ENCODE results near the gene KCNIP1.

The KCNIP1 gene

DNA sequence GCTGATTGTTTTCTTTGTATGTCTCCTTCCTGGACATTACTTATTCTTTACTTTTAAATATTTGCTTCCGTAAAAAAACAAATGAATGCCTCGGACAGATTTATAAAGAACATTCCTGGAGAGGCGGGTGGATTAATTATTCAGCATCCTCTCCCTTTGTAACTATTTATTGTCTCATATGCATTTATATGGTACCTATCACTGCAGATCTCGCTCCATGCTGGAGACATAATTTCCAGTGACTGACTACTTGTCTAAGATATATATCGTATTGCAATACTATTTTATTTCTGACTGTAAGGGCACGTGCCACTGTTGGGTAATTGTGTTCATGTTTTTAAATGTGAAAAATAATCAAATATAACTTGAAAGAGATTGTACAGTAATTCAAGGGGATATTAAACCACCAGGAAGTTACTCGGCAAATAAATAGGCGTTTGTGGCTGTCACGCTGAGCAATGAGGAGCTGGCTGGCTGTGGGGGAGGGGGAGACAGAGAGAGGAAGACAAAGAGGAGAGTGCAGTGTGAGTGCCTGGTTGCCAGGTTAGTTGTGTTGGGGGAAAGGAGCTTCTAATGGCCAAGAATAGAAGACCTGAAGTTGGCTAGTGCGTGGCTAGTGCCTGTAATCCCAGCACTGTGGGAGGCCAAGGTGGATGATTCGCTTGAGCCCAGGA, 147.9 kb downstream of the KCNIP1 start:
- DNase-seq, result no peak

DNA sequence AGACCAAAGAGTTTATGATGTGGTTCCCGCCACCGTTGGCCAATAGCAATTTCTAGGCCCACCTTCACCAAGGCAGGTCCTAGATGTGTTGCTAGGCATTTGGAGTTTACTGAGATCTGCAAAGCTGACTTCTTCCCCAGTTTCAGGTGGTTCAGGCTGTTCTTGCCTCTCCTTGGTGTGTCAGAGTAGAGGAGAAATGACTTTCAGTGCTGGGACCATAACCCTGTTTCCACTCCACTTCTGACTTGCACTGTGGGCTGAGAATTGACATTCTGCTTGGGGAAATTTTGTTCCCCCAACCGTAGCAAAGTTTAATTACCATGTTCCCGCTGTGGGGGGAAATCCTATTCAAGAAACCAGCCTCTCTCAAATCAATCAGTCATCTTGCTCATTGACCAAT, 151.7 kb downstream of the KCNIP1 start:
- no peak for DNase-seq

DNA sequence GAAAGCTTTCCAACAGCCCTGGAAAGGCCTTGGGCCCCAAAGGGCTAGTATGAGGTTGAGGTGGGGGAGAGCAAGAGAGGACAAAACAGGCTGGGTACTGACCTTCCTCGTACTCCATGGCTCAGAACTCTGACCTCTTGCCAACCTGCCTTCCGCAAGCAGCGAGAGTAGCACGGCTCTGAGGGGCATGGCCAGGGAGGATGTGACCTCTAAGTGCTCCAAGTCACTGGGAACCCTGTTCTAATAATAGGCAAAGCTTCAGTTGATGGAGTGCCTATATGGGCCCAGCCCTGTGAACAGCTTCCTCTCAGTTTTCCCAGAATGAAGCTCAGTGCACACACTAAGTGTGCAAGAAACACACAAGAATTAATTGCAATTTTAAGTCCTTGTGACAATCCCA, 152.1 kb downstream of the KCNIP1 start:
- DNase-seq, result no peak

DNA sequence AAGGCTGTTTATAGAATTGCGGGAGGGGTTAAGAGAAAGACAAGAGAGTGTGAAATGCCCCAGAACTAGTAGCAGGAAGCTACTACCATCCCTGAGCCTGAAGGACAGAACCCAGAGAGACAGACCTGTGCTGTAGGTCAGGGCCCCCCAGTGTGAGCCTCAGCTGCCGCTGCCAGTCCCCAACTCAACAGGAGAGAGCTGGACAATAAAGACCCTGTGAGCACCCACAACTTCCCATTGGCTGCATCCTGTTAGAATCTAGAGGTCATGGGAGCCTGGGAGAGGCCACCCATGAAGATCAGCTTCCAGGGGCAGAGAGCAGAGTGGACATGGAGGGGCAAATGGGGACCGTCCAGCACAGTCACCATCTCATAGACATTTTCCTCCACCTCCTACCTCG, 152.5 kb downstream of the KCNIP1 start:
- no peak for DNase-seq

DNA sequence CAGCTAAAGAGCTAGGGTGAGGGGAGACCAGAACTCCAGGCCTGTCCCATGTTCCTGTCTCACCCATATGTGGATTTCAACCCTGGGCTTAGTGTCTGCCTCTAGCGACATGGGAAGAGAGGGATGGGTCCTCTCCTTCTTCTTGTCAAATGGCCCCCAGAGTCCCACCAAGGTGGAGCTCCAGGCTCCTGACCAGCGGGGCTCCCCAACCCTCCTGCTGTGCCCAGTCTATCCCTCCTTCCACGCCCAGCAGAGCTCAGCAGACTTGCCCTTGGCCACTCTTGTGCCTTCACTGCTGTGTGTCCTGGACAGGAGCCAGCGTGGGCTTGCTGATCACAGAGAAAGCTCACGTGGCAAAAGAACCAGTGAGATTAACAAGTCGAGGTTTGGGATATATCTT, 156.7 kb downstream of the KCNIP1 start:
- no peak for DNase-seq

DNA sequence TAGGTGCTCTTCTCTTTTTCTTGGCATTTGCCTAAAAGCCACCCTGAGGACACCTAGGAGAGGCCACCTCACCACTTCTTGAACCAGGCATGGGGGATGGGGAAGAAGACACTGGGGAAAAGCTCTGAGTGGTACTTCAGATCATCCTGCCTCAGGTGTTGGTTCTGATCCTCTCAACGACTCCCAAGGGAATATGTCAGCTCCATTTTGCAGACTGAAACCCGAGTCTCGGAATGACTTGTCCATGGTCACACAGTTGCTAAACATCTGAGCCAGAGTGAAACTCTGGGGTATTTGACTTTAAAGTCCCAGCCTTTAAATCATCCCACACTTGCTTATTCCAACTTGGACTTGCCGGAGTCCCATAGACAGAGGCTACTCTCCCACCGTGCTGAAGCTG, 159.1 kb downstream of the KCNIP1 start:
- DNase-seq, result no peak

DNA sequence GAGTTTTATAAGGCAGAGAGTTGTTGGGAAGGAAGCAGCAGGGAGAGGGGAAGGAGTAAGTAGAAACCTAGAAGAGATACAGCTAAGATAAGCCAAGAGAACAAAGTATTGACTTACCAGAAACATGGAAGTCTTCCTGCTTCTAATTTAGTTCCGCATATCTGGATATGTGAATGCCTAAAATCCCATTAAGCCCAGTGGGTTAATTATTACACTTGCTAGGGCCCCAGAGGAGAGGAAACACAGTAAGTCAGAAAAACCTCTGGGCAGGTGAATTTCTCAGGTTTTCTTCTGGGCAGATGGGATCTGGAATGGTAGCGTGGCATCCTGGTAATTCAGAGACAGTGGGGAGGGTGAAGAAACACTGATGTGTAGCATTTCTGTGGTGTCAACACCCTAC, 175.0 kb downstream of the KCNIP1 start:
- no peak for DNase-seq

DNA sequence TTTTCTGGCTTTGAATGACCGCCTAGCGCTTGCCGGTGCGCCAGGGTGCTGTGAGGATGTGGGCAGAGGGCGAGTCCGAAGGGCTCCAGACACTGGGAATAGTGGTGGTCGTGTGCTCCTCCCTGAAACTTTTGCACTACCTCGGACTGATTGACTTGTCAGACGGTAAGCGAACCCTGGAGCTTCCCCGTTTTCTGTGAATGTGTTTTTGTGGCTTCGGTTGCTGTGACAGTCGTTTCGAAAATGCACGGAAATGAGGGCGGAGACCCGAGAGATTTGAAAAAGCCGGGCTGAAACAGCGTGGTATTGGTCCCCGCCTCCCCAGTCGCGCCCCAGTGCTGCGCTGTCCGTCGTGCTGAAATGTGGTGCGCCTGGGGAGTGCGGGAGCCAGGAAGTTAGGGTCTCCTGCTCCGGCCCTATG, 177.2 kb downstream of the KCNIP1 start:
- DNase-seq, result no peak

DNA sequence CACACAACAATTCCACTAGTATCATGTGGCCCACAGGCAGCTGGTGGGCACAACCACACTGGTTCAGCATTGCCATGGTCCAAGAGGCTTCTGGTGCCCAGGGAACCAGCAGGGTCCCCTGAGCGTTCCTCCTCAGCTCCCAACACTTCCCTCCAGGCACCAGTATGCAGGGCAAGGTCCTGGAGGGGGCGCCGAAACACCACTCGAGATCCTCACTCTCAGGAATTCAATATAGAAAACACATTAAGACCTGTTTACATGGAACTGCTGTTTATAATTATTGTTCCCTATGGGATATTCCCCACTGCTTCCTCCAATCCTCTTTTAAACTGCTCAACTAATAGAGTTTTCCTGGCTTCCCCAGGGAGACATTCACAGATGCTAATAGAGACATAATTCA, 187.8 kb downstream of the KCNIP1 start:
- DNase-seq, result no peak

DNA sequence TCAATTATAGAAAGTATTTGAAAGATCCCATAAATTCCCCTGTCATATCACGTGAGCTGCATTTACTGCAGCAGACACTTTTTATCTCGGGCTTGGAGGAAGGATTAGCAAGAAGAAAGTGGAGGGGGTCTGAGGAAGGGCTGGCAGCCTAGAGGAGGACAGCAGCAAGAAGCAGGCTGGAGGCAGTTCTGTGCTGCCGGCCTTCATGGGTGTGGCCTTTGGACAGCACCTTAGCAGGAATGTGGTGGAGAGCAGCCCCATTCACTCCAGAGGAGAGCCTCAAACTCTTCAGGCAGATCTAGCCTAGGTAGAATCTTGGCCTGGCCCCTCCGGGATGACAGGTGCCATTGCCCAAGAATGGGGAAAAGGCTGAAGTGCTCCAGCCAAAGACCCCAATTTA, 189.9 kb downstream of the KCNIP1 start:
- DNase-seq, result no peak

DNA sequence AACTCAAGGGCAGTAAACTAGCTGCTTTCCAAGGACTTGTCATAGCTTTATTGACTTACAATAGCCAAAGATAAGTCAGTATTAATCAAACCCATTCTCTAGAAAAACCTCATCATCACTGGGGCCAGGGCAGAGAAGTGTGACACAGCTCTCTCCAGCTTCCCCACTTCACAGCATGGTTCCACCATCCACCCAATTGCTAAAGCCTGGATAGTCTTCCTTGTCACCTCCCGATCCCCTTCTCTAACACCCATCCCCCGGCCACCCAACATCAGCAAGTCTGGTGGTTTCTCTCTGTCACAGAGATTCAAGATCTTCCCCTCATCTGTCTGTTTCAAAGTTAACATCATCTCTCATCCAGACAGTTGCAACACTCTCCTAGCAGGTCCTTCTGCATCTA, 191.1 kb downstream of the KCNIP1 start:
- no peak for DNase-seq

DNA sequence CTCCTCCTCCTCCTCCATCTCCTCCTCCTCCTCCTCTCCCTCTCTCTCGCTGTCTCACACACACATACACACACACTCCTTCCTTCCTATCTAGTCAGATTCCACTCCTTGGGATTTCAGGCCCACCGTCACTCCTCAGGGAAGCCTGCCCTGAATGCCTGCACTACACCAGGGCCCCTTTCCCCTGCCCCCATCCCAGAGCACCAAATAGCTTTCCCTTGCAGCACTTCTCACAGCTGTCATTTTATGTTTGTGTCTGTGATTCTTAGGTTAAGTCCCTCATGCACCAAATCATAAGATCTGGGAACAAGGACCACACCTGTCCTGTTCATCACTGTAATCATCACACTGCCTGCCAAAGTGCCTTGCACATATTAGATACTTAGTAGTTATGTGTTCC, 193.2 kb downstream of the KCNIP1 start:
- no peak for DNase-seq

DNA sequence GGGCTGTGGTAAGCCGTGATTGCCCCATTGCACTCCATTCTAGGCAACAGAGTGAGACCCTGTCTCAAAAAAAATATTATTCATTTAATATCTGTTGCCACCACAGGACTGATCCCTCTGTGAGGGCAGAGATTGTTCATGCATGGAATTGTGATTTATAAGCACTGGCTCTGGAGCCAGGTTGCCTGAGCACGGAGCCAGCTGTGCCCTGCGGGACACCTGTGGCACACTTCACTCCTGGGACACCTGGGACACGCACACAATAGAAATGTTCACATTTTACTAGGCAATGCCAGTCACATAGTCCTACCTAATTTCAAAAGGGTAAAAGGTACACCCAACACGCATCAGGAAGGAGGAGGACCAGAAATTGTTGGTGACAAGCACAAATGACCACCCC, 196.7 kb downstream of the KCNIP1 start:
- DNase-seq, result no peak

DNA sequence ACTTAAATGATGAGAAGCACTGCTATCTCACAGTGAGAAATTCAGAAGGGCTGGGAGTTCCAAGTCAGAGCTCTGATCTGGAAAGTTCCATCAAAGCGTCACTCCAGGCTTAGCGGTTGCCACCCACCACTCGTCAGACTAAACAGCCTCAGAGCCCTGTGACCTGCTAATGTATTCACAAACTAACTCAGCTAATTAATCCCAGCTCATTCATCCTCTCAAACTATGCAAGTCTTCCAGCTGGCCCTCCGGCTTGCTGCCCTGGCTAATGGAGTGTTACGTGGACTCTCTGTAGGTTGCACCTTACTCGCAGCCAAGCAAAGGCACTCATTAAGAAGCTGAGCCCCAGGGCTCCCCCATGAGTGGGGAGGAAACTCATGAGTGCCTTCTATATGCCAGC, 197.5 kb downstream of the KCNIP1 start:
- DNase-seq, result peak; percentile 40

DNA sequence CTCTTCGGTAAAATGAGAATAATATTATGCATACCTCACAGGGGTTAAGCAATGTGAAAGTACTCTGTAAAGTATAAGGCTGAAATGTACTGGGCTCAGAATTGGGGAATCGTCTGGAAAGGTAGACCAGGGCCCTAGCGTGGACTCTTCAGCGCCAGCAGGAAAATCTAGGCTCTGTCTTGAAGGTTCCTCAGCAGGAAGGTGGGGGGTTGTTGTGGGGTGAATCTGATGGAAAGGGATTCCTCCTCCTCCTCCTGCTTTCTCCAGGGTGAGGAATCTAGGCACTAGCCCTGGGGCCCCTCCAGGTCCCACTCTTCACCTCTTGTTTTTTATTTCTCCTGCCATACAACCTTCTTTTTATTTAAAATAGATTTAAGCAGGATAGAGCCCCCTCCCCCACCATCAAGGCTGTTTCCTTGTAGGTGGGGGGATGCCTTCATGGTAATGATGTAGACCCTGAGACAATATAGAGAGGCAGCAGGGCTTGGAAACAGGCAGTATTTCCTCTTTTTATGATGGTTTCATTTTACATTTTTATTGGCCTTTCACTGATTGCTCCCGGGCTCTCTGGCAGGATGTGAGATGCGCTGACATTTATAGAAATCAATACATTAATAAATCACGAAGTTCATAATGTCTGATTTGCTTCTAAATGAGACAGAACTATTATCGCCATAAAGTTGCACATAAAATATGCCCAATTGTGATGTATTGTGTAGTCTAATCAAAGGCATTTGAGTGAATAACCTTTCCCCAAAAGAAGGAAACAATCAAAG, 200.8 kb downstream of the KCNIP1 start:
- no peak for DNase-seq

DNA sequence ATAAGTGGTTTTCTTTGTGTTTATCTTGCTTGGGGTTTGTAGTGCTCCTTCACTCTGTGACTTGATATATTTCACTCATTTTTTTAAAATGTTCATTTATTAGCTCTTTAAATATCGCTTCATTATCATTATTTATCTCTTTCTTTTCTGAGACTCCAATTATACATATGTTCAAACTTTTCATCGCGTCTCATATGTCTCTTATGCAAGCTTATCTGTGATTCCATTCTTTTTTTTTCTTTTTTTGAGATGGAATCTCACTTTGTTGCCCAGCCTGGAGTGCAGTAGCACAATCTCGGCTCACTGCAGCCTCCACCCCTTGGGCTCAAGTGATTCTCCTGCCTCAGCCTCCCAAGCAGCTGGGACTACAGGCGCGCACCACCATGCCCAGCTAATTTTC, 205.8 kb downstream of the KCNIP1 start:
- DNase-seq, result no peak

DNA sequence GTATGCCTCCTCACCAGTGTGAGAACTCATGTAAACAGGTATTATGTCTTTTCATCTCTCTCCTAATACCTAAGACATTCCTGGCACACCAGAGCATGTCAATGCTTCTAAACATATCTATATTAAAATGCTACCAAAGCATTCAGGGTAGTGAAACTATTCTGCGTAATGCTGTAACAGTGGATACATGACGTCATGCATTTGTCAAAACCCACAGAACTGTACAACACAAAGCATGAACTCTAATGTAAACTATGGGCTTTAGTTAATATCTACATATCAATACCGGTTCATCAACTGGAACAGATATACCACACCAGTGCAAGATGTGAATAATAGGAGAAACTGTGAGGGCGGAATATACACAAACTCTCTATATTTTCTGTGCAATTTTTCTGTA, 207.5 kb downstream of the KCNIP1 start:
- no peak for DNase-seq

DNA sequence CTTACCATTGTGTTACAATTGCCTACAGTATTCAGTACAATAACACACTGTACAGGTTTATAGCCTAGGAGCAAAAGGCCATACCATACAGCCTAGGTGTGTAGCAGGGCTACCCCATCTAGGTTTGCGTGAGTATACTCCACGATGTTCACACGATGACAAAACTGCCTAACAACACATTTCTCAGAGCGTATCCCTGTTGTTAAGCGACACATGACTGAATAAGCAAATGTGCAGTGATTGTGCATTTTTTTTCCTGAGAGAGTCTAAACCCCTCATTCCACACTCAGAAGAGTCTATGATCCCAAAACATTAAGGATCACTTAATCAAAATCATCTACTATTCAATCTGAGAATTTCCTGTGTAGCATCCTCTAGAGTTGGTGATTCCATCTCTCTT, 211.3 kb downstream of the KCNIP1 start:
- no peak for DNase-seq

DNA sequence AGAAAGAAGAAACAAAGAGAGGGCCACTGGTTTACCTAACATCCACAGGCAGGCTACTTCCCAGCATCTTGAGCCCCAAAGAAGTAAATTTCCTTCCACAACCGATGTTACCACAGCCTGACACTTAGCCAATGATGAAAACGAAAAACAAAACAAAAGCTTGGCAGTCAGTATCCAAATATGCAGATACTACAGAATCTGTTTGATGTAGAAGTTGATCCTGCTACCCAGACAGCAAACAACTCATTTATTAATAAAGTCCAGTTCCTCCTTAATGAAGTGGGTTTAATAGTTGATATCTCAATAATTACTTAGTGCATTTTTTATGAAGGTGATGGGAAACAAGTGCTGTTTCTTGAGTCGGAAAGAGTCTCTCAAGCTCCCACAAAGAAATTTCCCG, 212.6 kb downstream of the KCNIP1 start:
- no peak for DNase-seq

DNA sequence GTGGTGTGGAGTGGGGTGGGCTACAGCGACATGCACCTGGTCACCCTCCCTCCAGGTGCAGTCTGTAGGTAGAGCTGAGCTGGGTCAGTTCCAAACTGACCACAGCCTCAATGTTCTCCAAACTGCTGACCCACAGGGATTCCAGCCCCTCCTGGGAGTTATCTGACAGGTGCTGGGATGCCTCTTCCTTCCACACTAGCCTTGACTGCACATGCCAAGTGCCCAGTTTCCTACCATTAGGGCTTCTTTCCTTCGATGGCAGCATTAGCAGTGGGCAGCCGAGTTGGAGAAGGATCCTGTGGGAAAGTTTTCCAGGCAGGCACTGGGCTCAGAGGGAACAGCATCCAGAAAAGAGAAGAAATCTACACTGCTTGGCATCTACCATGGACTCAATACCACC, 215.7 kb downstream of the KCNIP1 start:
- DNase-seq, result no peak

DNA sequence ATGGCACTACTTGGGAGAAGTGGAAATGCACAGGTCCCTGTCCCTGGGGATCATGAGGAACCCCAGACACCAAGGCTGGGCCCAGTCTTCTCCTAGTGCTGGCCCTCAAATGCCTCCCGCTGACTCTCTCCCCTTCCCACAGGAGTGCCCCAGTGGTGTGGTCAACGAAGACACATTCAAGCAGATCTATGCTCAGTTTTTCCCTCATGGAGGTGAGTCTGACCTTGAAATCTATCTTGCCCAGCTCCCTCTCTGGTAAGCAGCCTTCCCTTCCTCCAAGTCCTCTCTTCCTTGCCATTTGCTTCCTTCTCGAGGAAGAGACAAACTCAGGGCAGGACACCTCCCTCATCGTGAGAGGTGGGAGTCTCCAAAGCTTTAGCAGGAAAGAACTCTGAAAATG, 216.4 kb downstream of the KCNIP1 start:
- no peak for DNase-seq

DNA sequence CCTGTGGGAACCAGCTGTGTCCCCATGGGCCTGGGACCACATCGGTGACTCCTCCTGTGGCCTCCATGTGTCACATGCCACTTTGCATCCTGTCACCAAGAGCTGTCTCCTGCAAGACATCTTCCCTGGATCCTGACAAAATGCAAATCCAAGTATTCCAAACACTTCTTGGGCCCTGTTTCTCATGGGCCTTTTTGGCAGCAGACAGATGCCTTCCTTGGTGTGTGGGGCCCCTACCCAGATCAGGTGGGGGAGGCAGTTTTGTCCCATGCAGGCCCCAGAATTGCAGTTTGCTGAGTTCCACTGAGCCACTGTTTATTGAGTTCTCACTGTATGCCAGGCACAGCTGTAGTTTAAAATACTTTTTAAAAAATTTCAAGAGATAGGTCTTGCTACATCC, 217.2 kb downstream of the KCNIP1 start:
- DNase-seq, result no peak

DNA sequence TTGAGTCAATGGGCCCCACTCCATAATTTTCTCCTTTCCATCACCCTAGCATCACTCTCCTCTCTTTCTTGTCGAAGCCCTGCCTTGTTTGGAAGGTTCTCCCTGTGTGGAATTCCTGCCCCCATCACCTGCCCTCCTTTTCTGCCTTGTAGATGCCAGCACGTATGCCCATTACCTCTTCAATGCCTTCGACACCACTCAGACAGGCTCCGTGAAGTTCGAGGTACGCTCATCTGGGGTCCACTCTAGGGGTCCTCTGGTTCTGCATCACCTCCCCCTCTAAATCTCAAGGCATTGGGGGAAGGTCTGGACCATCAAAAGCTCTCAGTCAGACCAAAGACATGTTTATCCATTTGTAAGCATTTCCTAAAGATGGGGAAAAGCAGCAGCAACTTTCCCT, 217.9 kb downstream of the KCNIP1 start:
- DNase-seq, result no peak

DNA sequence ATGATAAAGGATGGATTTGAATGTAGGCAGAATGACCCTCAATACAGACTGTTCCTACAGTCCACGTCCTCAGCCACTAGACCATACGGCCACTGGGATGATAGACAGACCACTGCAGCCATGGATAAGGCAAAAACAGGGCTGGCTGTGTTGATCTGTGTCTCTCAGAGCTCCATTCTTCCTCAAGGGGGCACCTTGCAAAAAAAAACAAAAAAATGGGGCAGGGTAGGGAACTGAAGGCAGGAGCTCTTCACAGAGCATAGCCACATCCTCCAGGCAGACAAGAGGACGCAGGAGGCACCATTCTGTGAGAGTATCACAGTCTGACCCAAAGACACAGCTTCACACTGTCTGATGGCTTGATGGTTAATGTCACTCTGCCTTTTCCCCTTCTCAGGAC, 218.5 kb downstream of the KCNIP1 start:
- no peak for DNase-seq

DNA sequence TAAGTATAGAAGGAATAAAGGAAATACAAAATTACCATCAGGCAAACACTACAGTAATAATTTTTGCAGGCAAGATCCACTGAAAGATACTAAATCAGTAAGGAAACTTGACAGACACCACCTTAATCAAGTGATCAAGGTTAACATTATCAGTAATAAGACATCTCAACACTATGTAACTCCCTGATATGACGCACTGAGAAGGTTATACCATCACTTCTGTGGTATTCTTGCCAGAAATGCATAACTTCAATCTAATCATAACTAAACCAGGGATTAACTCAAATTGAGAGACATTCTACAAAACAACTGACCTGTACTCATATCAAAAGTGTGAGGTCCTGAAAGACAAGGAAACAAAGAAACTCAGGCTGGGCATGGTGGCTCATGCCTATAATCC, 227.2 kb downstream of the KCNIP1 start:
- no peak for DNase-seq
